AG04450 (cell line): Measurements from ENCODE around the gene CHRND. TPM values are rescaled to one million over a fixed set of nuclear protein-coding genes. Genes with fewer than 3 reads are reported as not detected.

ENCODE experiments used
- CTCF ChIA-PET: fragments of 300-600, 350-600 bp; formaldehyde crosslinking; extraction: SDS; loops from one replicate; lab custom pipeline; 2022; ENCODE audit warnings: antibody characterized with exemption, inconsistent platforms; lab: Charles Lee
- POLR2A ChIA-PET: fragments of 350-600 bp; formaldehyde crosslinking; extraction: SDS; loops from one replicate; lab custom pipeline; 2021; ENCODE audit warnings: antibody characterized with exemption, inconsistent platforms; lab: Yijun Ruan, JAX
- DNase-seq: peaks from one replicate; pipeline ENCODE4 v3.0.0-alpha.2; 2011; ENCODE audit warnings: low read depth, low spot score
- H3K27ac ChIP-seq: one replicate; pipeline ENCODE4 v1.5.1; 2012; ENCODE audit warnings: low read depth, low read length, control low read depth
- H3K27me3 ChIP-seq: one replicate; pipeline ENCODE4 v1.6.0; 2012; ENCODE audit warnings: low read length; ENCODE audit not compliant: control insufficient read depth, insufficient read depth
- H3K4me3 ChIP-seq: 2 replicates; pipeline ENCODE4 v1.5.1; 2011; ENCODE audit warnings: mild to moderate bottlenecking, low read depth, low read length, control low read depth
- H3K9me3 ChIP-seq: 2 replicates; pipeline ENCODE4 v1.5.1; 2012; ENCODE audit warnings: low read length; ENCODE audit not compliant: control insufficient read depth, insufficient read depth
- polyA plus RNA-seq: library from polyadenylated mRNA; depleted of rRNA; stranded (reverse); fragments of >200 nt; gene quantifications from 2 replicates; pipeline ENCODE4 v1.2.3, GENCODE V29; 2011
- TF ChIP-seq, protein P1 (sequence below): IDR thresholded peaks from 2 replicates; pipeline ENCODE4 v1.5.1; 2011; ENCODE audit warnings: low read depth, low read length, control low read depth, inconsistent platforms

The CHRND gene
- polyA plus RNA-seq, 1 experiment: not detected

DNA sequence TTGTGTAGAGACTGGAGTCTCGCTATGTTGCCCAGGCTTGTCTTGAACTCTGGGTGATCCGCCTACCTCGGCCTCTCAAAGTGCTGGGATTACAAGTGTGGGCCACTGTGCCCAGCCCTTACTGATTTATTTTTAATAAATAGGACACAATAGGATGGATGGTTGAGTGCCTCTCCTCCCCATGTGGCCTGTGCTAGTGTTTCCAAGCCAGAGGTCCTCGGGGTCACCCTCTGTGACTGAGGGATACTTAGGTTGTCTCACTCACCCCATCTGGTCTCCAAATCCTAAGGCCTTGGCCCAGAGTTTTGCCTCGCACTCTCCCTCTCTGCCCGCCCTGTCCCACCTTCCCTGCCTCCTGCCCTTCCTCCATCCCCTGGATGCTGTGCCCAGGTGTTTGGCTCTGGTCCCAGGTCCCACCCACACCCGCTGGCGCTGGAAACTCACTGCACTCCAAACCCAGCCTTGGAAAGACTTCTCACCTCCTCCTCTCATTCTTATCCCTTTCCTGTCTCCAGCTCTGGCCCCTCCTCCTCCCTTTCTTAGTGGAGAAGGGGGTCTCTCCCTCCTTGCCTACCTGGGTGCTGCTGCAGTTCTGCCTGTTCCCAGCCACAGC lies 33.6 kb upstream of the CHRND start:
- DNase-seq: no peak
- no peaks in the 10 kb centered on the region; the same call in 1 of the 2 replicates for H3K9me3 ChIP-seq
- H3K4me3 ChIP-seq: no peak overlapping the region
- no peak overlapping the region for H3K27ac ChIP-seq
- TF ChIP-seq, protein P1, sequence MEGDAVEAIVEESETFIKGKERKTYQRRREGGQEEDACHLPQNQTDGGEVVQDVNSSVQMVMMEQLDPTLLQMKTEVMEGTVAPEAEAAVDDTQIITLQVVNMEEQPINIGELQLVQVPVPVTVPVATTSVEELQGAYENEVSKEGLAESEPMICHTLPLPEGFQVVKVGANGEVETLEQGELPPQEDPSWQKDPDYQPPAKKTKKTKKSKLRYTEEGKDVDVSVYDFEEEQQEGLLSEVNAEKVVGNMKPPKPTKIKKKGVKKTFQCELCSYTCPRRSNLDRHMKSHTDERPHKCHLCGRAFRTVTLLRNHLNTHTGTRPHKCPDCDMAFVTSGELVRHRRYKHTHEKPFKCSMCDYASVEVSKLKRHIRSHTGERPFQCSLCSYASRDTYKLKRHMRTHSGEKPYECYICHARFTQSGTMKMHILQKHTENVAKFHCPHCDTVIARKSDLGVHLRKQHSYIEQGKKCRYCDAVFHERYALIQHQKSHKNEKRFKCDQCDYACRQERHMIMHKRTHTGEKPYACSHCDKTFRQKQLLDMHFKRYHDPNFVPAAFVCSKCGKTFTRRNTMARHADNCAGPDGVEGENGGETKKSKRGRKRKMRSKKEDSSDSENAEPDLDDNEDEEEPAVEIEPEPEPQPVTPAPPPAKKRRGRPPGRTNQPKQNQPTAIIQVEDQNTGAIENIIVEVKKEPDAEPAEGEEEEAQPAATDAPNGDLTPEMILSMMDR: no peak
- peaks cover 35% of the 10 kb centered on the region for H3K27me3 ChIP-seq
- ChIA-PET POLR2A (no interaction called here), CTCF (no interaction called here)

DNA sequence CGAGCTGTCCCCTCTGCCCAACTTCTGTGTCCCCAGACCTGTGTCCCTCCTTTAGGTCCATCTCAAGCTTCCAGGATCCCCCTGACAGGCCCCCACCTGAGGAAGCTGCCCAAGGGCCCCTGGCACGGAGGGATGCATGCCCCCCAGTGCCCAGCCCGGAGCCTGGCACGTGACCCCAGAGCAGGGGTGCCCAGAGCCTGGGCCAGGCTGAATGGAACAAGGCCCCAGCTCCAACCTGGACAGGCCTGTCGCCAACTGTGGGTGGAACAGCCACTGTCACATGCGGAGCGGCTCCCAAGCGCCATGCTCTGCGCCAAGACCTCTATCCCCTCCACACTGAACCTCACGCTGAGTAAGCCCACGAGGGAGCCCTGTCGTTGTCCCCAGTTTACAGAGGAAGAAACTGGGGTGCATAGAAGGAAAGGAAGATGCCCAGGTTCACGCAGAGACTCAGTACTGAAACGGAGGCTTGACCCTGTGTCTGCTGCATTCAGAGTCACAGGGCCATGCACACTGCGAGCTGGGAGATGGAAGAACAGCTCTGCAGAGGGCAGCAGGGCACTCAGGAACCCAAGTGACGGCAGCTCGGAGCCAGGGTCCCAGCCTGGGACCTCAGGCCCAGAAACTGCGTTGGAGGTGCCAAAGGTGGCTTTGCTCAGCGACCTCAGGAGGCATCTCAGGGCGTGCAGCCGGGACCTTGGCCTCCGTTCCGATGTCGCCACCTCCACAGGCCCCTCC lies 32.8 kb upstream of the CHRND start:
- TF ChIP-seq, protein P1: no peak
- ChIA-PET POLR2A (no interaction called here), CTCF (no interaction called here)
- Histone ChIP-seq H3K27ac (no peak overlapping the region), H3K4me3 (no peak overlapping the region), H3K27me3 (peaks cover 32% of the 10 kb centered on the region), H3K9me3 (no peaks in the 10 kb centered on the region; the same call in 1 of the 2 replicates)
- DNase-seq: no peak

DNA sequence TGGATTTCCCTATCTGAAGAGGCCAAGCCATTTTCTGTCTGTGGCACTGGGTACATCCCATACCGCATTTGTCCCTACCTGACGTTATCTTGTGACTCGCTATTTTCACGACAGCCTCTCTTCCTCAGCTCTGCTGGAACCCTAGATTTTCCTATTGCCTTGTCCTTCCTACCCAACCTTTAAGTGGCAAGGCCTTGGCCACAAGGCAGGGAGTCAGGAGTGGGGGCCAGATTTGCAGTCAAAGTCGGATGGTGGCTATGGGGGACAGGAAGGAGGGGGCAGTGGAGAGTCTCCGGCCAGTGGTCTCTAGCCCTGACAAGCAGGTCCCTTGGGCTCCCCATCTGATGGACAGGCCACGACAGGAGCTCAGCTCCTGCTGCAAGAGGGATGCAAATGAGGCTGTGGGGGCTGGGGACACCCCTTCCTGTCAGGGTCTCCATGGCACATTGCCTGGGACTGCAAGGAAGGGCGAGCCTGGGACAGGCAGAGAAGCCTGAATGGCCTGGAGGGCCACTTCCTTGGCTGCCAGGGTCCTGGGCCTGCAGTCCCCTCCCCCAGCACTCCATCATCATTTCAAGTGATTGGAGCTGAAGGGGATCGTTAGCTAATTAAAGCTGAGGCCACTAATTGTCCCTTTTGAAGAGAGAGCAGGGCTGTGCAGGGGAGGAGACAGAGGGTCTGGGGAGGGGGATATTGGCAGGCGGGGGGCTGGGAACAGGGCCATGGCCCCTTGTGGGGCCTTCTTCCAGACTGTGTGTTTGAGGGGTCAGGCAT lies 32.1 kb upstream of the CHRND start:
- ChIA-PET POLR2A (no interaction called here), CTCF (interaction anchor here (0.6 kb wide), 1 partner anchor 54 kb away, joined by 3 read pairs; no protein-coding TSS in a partner anchor)
- H3K27me3 ChIP-seq: peaks cover 25% of the 10 kb centered on the region
- H3K27ac ChIP-seq: no peak overlapping the region
- TF ChIP-seq, protein P1: no peak
- DNase-seq: no peak
- no peak overlapping the region for H3K4me3 ChIP-seq
- H3K9me3 ChIP-seq: no peaks in the 10 kb centered on the region; the same call in 1 of the 2 replicates

DNA sequence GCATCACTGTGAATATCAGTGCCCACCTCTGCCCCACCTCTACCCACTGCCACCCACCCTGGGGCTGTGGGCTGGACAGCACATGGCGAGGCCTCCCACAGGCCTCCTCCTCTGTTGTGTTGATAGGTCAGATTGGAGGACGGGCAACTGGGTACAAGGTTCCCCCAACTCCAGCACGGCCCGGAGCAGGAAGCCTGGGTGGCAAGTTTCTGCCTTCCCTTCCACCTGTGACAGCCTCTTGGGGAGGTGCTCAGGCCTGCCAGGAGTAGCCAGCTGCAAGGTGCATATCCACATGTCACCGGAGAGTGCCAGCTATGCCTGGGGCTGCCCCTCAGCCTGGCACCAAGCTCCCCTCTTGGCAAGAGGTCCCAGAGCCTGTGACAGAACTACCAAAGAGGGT lies 31.4 kb upstream of the CHRND start:
- TF ChIP-seq, protein P1: no peak
- no peak for DNase-seq
- Histone ChIP-seq H3K4me3 (no peak overlapping the region), H3K27ac (no peak overlapping the region), H3K9me3 (no peaks in the 10 kb centered on the region; the same call in 1 of the 2 replicates), H3K27me3 (peaks cover 25% of the 10 kb centered on the region)
- POLR2A ChIA-PET: no interaction called here
- CTCF ChIA-PET: interaction anchor here (0.6 kb wide), 1 partner anchor 55 kb away, joined by 3 read pairs; no protein-coding TSS in a partner anchor
